Measurements from ENCODE around the gene JADE3.

GRCh38 chrX:46916273-46916672 is 4.1 kb downstream of the JADE3 start:
- TF ChIP-seq POLR2A (IDR thresholded peaks at IDR 0.05): no peak
- TF ChIP-seq, protein P1, sequence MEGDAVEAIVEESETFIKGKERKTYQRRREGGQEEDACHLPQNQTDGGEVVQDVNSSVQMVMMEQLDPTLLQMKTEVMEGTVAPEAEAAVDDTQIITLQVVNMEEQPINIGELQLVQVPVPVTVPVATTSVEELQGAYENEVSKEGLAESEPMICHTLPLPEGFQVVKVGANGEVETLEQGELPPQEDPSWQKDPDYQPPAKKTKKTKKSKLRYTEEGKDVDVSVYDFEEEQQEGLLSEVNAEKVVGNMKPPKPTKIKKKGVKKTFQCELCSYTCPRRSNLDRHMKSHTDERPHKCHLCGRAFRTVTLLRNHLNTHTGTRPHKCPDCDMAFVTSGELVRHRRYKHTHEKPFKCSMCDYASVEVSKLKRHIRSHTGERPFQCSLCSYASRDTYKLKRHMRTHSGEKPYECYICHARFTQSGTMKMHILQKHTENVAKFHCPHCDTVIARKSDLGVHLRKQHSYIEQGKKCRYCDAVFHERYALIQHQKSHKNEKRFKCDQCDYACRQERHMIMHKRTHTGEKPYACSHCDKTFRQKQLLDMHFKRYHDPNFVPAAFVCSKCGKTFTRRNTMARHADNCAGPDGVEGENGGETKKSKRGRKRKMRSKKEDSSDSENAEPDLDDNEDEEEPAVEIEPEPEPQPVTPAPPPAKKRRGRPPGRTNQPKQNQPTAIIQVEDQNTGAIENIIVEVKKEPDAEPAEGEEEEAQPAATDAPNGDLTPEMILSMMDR (IDR thresholded peaks at IDR 0.05): no peak

Data from heart left ventricle (tissue), 13 donors.